H9 (cell line): Measurements from ENCODE around the gene ARHGEF16. TPM values are rescaled to one million over a fixed set of nuclear protein-coding genes. Genes with fewer than 3 reads are reported as not detected.
A peak's percentile ranks its signal among the peaks of the same experiment; 100 is the strongest.

Experiments
- DNase-seq: peaks from one replicate; pipeline ENCODE4 v3.0.0-alpha.2; 2017
- H2AFZ ChIP-seq: one replicate; pipeline ENCODE4 v1.6.1; 2013; ENCODE audit warnings: mild to moderate bottlenecking, low read length, control low read depth, moderate library complexity
- H2AK5ac ChIP-seq: 2 replicates; pipeline ENCODE4 v1.6.1; 2013; ENCODE audit warnings: low read length, control low read depth, mixed read lengths; ENCODE audit not compliant: insufficient read length
- H2BK120ac ChIP-seq: one replicate; pipeline ENCODE4 v1.6.1; 2013; ENCODE audit warnings: low read depth, mild to moderate bottlenecking, low read length, control low read depth, inconsistent platforms; ENCODE audit not compliant: poor library complexity, severe bottlenecking
- H2BK12ac ChIP-seq: 2 replicates; pipeline ENCODE4 v1.6.1; 2013; ENCODE audit warnings: low read length, control low read depth, mixed read lengths, low read depth; ENCODE audit not compliant: insufficient read length
- H2BK15ac ChIP-seq: 2 replicates; pipeline ENCODE4 v1.6.1; 2013; ENCODE audit warnings: low read depth, low read length, control low read depth
- H2BK20ac ChIP-seq: one replicate; pipeline ENCODE4 v1.6.1; 2013; ENCODE audit warnings: low read depth, mild to moderate bottlenecking, low read length, control low read depth, inconsistent platforms; ENCODE audit not compliant: poor library complexity, severe bottlenecking
- H2BK5ac ChIP-seq: 2 replicates; pipeline ENCODE4 v1.6.1; 2013; ENCODE audit warnings: low read length, control low read depth, mixed read lengths; ENCODE audit not compliant: insufficient read length
- H3K14ac ChIP-seq: 2 replicates; pipeline ENCODE4 v1.6.1; 2013; ENCODE audit warnings: low read length, control low read depth; ENCODE audit not compliant: insufficient read depth
- H3K18ac ChIP-seq: 2 replicates; pipeline ENCODE4 v1.6.1; 2013; ENCODE audit warnings: low read depth, mild to moderate bottlenecking, mixed read lengths, low read length, control low read depth; ENCODE audit not compliant: insufficient read length
- H3K23ac ChIP-seq: 2 replicates; pipeline ENCODE4 v1.6.1; 2013; ENCODE audit warnings: low read length, control low read depth, mixed read lengths, low read depth; ENCODE audit not compliant: insufficient read length
- H3K23me2 ChIP-seq: 2 replicates; pipeline ENCODE4 v1.6.1; 2013; ENCODE audit warnings: low read depth, mild to moderate bottlenecking, mixed read lengths, low read length, control low read depth; ENCODE audit not compliant: insufficient read length, poor library complexity, severe bottlenecking
- H3K27ac ChIP-seq: 2 replicates; pipeline ENCODE4 v1.5.1; 2013; ENCODE audit warnings: low read length, control low read depth, mixed read lengths, low read depth; ENCODE audit not compliant: insufficient read length
- H3K27me3 ChIP-seq: 2 replicates; pipeline ENCODE4 v1.6.1; 2013; ENCODE audit warnings: low read length, control low read depth, inconsistent platforms; ENCODE audit not compliant: insufficient read depth
- H3K4ac ChIP-seq: 2 replicates; pipeline ENCODE4 v1.6.1; 2013; ENCODE audit warnings: low read depth, mild to moderate bottlenecking, control low read depth, inconsistent platforms, low read length, moderate library complexity
- H3K4me1 ChIP-seq: 2 replicates; pipeline ENCODE4 v1.6.1; 2013; ENCODE audit warnings: low read length, control low read depth, inconsistent platforms; ENCODE audit not compliant: insufficient read depth
- H3K4me2 ChIP-seq: 2 replicates; pipeline ENCODE4 v1.6.1; 2013; ENCODE audit warnings: low read length, control low read depth, mixed read lengths; ENCODE audit not compliant: insufficient read length, insufficient read depth
- H3K56ac ChIP-seq: 2 replicates; pipeline ENCODE4 v1.6.1; 2013; ENCODE audit warnings: low read depth, mild to moderate bottlenecking, mixed read lengths, low read length, control low read depth; ENCODE audit not compliant: insufficient read length
- H3K79me1 ChIP-seq: 2 replicates; pipeline ENCODE4 v1.6.1; 2013; ENCODE audit warnings: low read depth, mild to moderate bottlenecking, moderate library complexity, low read length, control low read depth, inconsistent platforms; ENCODE audit not compliant: insufficient read depth, poor library complexity, severe bottlenecking
- H3K79me2 ChIP-seq: 2 replicates; pipeline ENCODE4 v1.6.1; 2013; ENCODE audit warnings: low read length, control low read depth, inconsistent platforms; ENCODE audit not compliant: insufficient read depth
- H3K9ac ChIP-seq: 2 replicates; pipeline ENCODE4 v1.6.1; 2013; ENCODE audit warnings: low read length, control low read depth, mixed read lengths; ENCODE audit not compliant: insufficient read length; ENCODE audit errors: extremely low read depth
- H3K9me3 ChIP-seq: one replicate; pipeline ENCODE4 v1.6.1; 2013; ENCODE audit warnings: low read depth, low read length, inconsistent platforms; ENCODE audit not compliant: control insufficient read depth
- H3T11ph ChIP-seq: one replicate; pipeline ENCODE4 v1.6.1; 2013; ENCODE audit warnings: mild to moderate bottlenecking, low read length, control low read depth, inconsistent platforms
- H4K20me1 ChIP-seq: one replicate; pipeline ENCODE4 v1.6.1; 2013; ENCODE audit not compliant: control insufficient read depth, insufficient read length, insufficient read depth
- H4K5ac ChIP-seq: 2 replicates; pipeline ENCODE4 v1.6.1; 2013; ENCODE audit warnings: low read depth, mild to moderate bottlenecking, mixed read lengths, low read length, control low read depth; ENCODE audit not compliant: insufficient read length
- H4K8ac ChIP-seq: replicated peaks from 2 replicates; pipeline ENCODE4 v1.6.1; 2013; ENCODE audit warnings: low read length, control low read depth, mixed read lengths, low read depth; ENCODE audit not compliant: insufficient read length
- H4K91ac ChIP-seq: 2 replicates; pipeline ENCODE4 v1.6.1; 2013; ENCODE audit warnings: low read depth, mild to moderate bottlenecking, moderate library complexity, mixed read lengths, low read length, control low read depth; ENCODE audit not compliant: insufficient read length
- H3K27ac Mint-ChIP-seq, 3 experiments: 2 replicates in 2 of 3; 3 replicates in 1 of 3; pipeline ENCODE4 v1.8.0; 2020 to 2021; ENCODE audit warnings: mixed read lengths in 3 of 3, mild to moderate bottlenecking in 1 of 3, moderate library complexity in 1 of 3
- H3K27me3 Mint-ChIP-seq: 2 replicates; pipeline ENCODE4 v1.8.0; 2021; ENCODE audit warnings: low read depth, mild to moderate bottlenecking, moderate library complexity, mixed read lengths
- H3K36me3 Mint-ChIP-seq, 3 experiments: 2 replicates in 2 of 3; 3 replicates in 1 of 3; pipeline ENCODE4 v1.8.0; 2020 to 2021; ENCODE audit warnings: low read depth in 3 of 3, mixed read lengths in 3 of 3; ENCODE audit not compliant: insufficient read depth in 1 of 3
- H3K4me1 Mint-ChIP-seq, 2 experiments: 2 replicates each; pipeline ENCODE4 v1.8.0; 2020; ENCODE audit warnings: mixed read lengths in 2 of 2
- H3K4me3 Mint-ChIP-seq, 2 experiments: 2 replicates in 1 of 2; 3 replicates in 1 of 2; pipeline ENCODE4 v1.8.0; 2020 to 2021; ENCODE audit warnings: mild to moderate bottlenecking in 2 of 2, mixed read lengths in 2 of 2, moderate library complexity in 1 of 2
- H3K9me3 Mint-ChIP-seq, 2 experiments: 2 replicates in 1 of 2; 3 replicates in 1 of 2; pipeline ENCODE4 v1.8.0; 2020; ENCODE audit warnings: mild to moderate bottlenecking in 2 of 2, mixed read lengths in 2 of 2, moderate library complexity in 1 of 2
- CTCF ChIP-seq: fragments of 200-600 bp; sonication (generic); conservative IDR thresholded peaks from 3 replicates; pipeline ENCODE4 v1.8.0; 2021; ENCODE audit warnings: antibody characterized with exemption, mild to moderate bottlenecking
- WGBS: extraction: QIAGEN DNeasy Blood & Tissue Kit; methylation state at CpG from one replicate; pipeline ENCODE4 v1.1.7; 2013; ENCODE audit warnings: missing lambda C conversion rate, low lambda C conversion rate, mixed read lengths; ENCODE audit not compliant: insufficient read length; ENCODE audit errors: extremely low coverage; 5-methylcytosine and 5-hydroxymethylcytosine counted together
- total RNA-seq: library from RNA; stranded (reverse); gene quantifications from 2 replicates; pipeline ENCODE4 v1.2.1, GENCODE V29; 2021

ARHGEF16 gene
- total RNA-seq, 1 experiment from 2014 or later: 48.5 TPM

GRCh38 chr1:3483801-3484444 lies 29.5 kb downstream of the ARHGEF16 start:
- H3K27me3 ChIP-seq: no peaks in the 10 kb centered on the region
- no peaks in the 10 kb centered on the region for H3K4me1 ChIP-seq
- TF ChIP-seq CTCF: peak; percentile 85
- Mint-ChIP-seq H3K4me3 (no peak overlapping the region), H3K9me3 (peaks cover 9 to 40% of the 10 kb centered on the region in 2 experiments; a peak in 4 of 5 replicates), H3K27ac (peak overlapping the region in 1 of 3 experiments; percentile 77; a peak in 1 of 7 replicates), H3K4me1 (peaks cover 2 to 3% of the 10 kb centered on the region in 2 experiments; a peak in 3 of 4 replicates), H3K36me3 (peaks cover 4 to 31% (median 20%) of the 10 kb centered on the region in 3 experiments; a peak in 6 of 7 replicates), H3K27me3 (peaks cover 4% of the 10 kb centered on the region)
- H3K23me2 ChIP-seq: no peaks in the 10 kb centered on the region
- no peak overlapping the region for H3K27ac ChIP-seq
- peak; percentile 81 for DNase-seq
- no peak overlapping the region for H2AK5ac ChIP-seq
- no peak overlapping the region for H2BK20ac ChIP-seq
- H3K56ac ChIP-seq: no peak overlapping the region
- no CpG with 5 or more reads among the region's 31 CpGs for WGBS
- no peak overlapping the region for H3K9ac ChIP-seq
- no peaks in the 10 kb centered on the region for H3K79me2 ChIP-seq
- no peak overlapping the region for H3K18ac ChIP-seq
- H4K5ac ChIP-seq: no peak overlapping the region
- no peaks in the 10 kb centered on the region for H3K79me1 ChIP-seq
- no peak overlapping the region for H4K91ac ChIP-seq
- H2BK12ac ChIP-seq: no peak overlapping the region
- no peak overlapping the region for H2BK120ac ChIP-seq
- no peak overlapping the region for H3K4ac ChIP-seq
- H3T11ph ChIP-seq: no peak overlapping the region
- no peak overlapping the region for H2BK5ac ChIP-seq
- H3K14ac ChIP-seq: no peak overlapping the region
- no peaks in the 10 kb centered on the region for H4K20me1 ChIP-seq
- no peak overlapping the region for H4K8ac ChIP-seq
- H3K4me2 ChIP-seq: no peak overlapping the region
- no peak overlapping the region for H2AFZ ChIP-seq
- H3K9me3 ChIP-seq: no peaks in the 10 kb centered on the region
- no peak overlapping the region for H3K23ac ChIP-seq
- H2BK15ac ChIP-seq: no peak overlapping the region
